ENCODE results near the gene SNRPD1.
"Not testable (repeated sequence)": the region's sequence is repeated elsewhere in the genome, so short reads cannot be mapped to it uniquely, and the experiment has no call there.

The SNRPD1 gene

DNA sequence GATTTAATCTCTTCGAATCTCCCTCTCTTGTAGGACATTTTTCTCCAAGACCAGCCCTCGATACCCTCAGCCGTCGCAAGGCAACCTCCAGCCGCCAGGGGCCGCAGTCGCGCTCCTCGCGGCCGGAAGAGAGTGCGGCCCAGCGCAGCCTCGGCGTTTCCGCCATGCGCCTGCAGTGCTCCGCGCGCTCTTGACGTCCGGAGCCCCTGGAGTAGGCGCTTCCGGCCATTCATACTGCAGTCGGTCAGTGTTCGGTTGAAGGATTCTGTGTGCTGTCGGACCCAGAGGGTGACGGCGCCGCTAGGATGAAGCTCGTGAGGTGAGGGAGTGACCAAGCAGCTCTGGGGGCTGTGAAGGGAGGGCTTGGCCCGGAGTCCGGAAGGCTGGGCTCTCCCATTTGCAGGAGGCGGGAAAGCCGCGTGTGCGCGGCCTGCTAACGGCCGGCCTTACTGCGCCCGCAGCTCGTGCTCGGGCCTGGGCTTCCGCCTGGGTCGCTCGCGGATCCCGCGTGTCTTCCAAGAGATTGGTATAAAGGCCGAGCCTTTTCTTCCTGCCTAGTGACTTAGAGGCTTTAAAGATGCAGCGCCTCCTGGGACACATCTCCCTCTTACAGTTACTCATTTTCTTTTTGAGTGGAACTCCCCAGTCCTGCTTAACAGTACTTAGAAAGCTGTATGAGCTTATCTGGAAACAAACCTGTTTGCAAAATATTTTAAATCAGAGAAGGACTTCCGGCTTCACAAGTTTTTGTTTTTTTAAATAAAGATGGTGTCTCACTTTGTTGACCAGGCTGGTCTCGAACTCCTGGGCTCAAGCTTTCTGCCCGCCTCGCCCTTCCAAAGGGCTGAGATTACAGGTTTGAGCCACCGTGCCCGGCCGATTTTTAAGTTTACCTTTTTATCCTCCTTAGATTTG lies at the start of gene SNRPD1:
Gene SNRPD1 (plus strand): TSS at position 190 of the 915 bp plus-strand sequence. CDS start 116 bp downstream, at position 306.
- peak; percentile 93 for DNase-seq

DNA sequence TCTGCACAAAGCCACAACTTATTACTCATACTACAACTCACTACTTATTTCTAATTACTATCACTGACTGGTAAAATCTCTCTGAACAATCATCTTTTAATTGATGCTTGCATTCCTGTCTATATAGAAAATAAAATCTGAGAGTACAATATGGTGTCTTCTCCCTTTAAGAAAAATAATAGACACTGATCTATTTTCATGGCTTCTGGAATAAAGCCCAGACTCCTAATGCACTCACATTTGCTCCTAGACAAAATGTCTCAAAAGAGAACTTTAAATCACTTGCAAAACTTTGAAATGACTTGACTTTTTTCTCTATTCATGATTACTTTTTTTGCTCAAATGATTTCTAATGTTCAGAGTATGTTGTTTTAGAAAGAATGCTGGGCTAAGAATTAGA lies 40.3 kb upstream of the SNRPD1 start:
- no peak for DNase-seq

DNA sequence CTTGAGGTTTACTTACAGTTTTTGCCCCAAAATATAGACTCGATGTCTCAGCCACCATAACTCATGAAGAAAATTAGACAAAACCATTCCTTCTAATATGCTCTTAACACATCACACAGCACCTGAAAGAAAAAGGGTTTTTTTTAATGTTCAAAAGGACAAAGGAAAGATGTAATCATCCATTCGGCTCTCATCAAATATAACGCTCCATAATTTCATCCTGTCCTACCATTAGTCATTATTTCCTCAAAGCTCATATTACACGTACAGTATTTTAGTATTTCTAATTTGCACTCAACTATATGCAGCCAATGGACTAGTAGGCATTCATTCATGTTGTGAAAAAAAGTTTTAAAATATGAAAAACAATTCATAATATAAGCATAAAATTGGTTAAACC lies 36.5 kb upstream of the SNRPD1 start:
- DNase-seq = no peak

DNA sequence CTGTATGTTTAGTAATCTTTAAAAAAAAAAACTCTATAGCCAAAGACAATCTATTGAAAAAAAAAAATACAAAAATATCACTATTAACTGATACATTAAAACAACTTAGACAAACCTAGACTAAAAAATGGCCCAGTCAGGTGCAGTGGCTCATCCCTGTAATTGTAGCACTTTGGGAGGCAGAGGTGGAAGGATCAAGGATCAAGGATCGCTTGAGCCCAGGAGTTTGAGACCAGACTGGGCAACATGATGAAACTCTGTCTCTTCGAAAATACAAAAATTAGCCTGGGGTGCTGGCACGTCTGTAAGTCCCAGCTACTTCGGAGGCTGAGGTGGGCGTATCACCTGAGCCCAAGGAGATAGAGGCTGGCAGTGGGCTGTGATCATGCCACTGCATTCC lies 27.7 kb upstream of the SNRPD1 start:
- DNase-seq = no peak

DNA sequence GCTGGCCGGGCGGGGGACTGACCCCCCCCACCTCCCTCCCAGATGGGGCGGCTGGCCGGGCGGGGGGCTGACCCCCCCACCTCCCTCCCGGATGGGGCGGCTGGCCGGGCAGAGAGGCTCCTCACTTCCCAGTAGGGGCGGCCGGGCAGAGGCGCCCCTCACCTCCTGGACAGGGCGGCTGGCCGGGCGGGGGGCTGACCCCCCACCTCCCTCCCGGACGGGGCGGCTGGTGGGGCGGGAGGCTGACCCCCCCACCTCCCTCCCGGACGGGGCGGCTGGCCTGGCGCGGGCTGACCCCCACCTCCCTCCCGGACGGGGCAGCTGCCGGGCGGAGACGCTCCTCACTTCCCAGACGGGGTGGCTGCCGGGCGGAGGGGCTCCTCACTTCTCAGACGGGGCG lies 19.8 kb upstream of the SNRPD1 start:
- not testable (repeated sequence) for DNase-seq

DNA sequence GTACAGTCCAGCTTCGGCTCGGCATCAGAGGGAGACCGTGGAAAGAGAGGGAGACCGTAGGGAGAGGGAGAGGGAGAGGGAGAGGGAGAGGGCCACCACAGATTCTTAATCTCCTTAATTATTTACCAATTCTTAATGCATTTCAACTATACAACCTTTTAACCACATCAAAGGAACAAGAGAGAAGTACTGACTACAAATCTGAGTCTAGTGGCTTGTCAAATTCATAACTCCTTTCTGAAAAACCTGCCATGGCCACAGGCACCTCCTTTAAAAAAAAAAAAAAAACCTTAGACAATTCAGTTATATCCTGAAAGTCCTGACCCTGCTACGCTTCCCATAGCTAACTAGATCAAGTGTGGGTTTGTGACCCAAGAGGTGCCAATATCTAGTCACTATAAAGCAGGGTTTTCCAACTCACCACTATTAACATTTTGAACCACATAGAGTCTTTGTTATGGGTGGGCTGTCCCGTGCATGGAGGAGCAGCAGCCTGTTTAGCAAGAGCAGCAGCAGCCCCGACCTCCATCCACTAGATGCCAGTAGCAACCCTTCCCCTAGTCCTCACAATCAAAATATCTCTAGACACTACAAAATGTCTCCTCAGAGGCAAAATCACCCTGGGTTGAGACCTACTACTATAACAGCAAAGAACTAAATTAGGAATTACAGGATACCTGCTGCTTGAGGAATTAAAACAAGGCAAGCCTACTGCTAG lies 18.4 kb upstream of the SNRPD1 start:
- no peak for DNase-seq

DNA sequence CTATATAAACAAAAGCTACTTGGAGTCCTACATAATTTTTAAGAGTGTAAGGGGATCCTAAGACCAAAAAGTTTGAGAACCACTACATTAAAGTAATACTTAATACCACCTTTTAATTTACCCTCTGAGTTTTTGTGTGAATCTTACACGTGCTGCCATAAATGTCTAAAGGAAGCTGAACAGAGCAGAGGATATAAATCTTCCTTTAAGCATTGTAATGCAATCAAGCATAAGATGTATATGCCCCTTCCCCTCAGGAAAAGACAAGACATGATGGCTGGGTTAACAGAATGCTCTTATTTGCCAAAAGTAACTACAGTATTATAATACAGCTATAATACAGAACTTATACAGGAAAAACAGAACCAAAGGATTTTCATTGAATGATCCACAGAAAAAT lies 14.5 kb upstream of the SNRPD1 start:
- DNase-seq = no peak

DNA sequence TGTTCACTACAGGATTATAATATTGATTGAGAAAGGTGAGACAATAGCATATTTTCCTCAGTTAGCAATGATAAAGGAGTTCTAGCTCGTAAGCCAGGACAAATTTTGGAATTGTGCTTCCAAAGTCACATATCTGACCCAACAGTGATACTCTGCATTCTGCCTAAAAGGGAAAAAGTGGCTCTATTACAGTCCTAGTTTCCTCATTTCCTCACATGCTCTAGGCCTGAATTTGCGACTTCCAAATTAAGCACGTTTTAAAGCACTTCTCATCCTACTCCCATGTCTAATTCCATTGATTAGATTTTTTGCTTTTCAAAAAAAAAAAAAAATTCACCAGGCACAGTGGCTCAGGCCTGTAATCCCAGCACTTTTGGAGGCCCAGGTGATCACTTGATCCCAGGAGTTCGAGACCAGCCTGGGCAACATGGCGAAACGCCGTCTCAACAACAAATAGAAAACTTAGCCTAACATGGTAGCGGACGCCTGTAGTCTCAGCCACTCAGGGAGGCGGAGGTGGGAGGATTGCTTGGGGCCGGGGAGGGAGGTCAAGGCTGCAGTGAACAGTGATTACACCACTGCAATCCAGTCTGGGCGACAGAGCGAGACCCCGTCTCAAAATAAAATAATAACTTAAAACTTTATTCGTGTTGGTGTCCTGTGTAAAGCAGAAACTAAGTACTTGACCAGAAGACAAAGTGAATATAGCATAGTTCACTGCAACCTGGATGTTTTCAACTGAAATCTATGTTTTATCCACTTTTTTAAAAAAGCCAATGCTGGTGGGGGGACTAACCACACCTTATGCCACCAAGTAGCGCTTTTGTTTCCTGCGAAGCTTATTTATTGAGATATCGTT lies 13.2 kb upstream of the SNRPD1 start:
- DNase-seq = no peak

DNA sequence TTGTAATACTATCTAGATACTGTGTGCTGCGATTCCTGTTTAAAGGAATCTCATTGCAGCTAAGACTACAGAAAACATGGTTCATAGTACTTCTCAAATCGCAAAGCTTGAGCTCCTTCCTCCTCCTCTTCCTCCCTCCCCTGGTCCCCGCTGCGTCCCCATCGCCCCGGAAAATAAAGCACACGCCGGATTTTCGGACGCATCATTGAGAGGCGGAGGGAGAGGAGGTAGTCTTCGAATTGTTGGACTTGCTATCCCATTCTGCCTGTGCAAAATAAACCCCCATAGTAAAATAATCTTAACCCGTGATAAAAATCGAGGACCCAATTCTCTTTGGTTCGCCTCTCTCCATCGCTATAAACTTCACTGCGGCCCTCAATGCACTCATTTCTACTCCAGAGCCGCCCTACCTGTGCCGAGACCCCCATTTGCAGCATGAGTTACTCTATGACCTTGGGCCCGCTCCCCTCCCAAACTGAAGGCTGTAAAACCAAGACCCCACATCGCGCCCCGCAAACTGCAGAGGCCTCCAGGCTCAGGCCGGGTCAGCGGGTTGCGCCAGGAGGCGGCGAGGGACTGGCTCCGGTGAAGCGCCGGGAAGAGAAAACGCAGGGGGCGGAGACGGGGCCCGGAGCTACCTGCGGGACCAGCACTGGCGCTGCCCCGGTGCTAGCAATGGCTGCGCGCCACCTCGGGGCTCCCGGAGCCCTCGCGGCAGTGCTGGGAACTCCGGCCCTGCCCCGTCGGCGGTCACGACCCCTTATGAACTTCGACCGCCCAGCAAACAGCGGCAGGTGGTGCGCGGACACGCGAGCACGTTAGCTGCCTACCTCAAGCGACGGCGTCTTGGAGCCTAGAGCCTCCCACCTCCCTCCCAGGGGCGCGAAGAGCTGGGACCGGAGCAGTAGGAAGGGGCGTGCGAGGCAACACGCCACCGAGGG lies 12.3 kb upstream of the SNRPD1 start:
- DNase-seq = no peak

DNA sequence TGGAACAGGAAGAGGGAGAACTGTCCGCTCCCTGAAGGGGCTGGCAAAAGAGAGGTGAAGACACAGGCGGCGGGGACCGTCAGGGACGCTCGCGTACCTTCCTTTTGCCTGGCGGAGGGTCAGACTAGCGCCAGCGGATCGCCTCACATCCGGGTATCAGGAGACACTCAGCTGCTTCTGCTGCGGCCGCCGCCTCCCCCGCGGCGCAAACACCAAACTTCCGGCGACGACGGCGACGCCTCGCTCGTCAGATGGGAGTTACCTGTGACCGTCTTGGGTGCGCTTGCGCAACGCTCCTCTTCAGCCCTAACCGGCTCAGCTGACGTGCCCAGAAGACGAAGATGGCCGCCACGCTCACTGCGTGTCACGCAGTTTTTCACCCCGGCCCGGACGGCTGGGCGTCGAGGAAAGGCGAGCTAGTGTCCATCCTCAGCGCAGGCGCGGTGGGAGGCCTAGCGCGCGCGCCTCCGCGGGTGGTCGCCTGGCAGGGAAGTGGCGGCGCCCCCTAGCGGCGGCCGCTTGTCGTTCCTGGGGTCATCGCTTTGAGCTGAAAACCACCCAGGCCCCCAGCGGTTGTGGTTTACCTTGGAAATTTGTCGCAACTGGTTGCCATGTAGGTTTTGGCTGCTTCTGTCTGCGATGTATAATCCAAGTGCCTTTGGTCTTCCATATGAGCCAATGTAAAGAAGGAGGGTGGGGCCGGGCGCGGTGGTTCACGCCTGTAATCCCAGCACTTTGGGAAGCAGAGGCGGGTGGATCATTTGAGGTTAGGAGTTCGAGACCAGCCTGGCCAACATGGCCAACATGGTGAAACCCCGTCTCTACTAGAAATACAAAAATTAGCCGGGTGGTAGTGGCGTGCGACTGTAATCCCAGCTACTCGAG lies 11.3 kb upstream of the SNRPD1 start, which contains the start of gene ESCO1:
Gene ESCO1 (minus strand): TSS at position 179 of the 885 bp plus-strand sequence. CDS start 25,861 bp downstream, outside the sequence.
- DNase-seq = peak; percentile 85

DNA sequence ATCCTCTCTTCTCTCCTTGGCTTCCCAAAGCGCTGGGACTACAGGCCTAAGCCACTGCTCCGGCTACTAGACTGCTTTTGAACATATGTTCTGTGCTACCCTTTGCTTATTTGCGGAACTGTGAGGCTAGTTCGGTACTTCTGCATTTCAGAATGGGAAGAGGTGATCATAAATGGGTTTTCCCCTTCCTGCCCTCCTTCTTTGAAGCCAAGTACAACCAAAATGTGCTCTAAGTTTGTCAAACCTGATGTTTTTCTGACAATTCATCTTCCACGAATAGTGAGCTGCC lies 9.9 kb upstream of the SNRPD1 start:
- no peak for DNase-seq

DNA sequence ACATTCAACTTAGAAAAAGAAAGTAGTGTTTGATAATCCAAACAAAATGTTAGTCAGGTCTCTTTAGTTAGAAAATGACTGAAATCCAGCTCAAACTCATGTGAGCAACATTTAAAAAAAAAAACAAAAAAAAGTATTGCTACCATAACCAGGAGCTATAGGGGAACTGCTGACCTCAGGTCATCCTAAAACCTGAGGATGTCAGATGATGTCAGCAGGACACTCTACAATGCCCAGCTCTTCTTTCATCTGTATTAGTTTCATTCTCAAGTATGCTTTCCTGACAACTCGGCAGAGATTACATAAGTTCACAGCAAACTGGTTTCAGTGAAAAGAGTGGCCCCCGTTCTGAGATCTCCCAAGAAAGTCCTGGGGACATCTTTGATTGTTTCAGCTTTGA lies 7.4 kb upstream of the SNRPD1 start:
- no peak for DNase-seq

DNA sequence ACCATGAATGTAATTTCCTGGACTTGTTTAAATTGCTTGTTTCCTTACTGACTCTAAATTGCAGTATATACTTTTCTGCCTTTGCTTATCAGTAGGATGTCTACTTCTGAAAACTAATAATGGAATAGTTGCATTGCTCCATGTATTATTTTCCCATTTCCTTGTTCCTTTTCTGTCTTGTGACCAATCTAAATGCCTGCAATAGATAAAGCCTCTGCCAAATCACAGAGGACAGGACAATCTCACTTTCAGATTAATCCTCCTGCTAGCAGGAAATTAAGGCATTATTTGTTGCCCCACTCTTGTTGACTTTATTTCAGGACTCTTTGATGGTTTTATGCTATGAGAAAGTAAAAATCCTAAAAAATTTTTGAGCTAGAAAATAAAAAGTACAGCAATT lies 6.9 kb upstream of the SNRPD1 start:
- DNase-seq = no peak

DNA sequence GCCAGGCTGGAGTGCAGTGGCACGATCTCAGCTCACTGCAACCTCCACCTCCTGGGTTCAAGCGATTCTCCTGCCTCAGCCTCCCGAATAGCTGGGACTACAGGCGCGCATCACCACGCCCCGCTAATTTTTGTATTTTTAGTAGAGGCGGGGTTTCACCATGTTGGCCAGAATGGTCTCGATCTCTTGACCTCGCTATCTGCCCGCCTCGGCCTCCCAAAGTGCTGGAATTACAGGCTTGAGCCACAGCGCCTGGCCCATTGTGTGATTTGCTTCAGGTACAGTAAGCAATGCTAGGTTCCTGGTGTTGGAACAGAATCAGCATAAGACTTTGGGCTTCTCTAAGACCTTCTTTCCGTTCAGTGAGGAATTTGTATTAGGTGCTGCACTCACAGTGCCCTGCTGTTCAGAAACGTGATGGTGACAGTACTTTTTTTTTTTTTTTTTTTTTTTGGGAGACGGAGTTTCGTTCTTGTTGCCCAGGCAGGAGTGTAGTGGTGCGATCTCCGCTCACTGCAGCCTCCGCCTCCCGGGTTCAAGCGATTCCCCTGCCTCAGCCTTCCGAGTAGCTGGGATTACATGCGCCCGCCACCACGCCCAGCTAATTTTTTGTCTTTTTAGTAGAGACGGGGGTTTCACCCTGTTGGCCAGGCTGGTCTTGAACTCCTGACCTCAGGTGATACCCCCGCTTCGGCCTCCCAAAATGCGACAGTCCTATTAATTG lies 551 bp upstream of the SNRPD1 start:
- DNase-seq = not testable (repeated sequence)

DNA sequence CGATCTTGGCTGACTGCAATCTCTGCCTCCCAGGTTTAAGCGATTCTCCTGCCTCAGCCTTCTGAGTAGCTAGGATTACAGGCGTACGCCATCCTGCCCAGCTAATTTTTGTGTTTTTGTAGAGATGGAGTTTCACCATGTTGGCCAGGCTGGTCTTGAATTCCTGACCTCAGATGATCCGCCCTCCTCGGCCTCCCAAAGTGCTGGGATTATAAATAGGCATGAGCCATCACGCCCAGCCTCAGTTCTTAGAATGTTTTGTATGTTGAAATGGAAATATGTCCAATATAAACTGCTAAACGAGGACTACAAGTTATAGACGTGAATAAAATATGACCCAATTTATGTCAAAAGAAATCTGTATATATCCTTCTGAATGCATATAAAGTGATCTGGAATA lies 9.5 kb downstream of the SNRPD1 start:
- DNase-seq = not testable (repeated sequence)

DNA sequence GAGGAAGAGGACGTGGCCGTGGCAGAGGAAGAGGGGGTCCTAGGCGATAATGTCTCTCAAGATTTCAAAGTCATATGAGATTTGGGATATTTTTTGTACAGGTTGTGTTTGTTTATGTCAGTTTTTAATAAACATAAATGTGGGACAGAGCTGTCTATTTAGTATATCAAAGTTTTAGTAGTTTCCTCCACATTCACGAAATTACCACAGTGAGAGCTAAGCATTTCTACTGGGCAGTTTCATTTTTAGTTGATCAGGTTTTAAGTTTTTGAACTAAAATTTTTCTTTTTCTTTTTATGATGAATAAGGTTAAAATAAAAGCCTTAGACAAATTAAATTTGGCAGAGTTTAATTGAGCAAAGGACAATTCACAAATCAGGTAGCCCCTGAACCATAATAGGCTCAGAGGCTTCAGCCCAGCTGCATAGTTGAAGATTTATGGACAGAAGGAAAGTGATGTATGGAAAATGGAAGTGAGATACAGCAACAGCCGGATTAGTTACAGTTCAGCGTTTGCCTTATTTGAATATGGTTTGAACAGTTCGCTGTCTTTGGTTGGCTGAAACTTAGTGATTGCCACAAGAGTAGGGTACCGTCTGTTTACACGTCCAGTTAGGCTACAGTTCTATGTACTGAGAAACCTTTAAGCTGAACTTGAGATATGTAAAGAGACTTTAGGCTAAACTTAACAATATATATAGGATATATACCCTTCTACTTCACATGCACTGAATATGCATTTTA lies 17.1 kb downstream of the SNRPD1 start:
- no peak for DNase-seq

DNA sequence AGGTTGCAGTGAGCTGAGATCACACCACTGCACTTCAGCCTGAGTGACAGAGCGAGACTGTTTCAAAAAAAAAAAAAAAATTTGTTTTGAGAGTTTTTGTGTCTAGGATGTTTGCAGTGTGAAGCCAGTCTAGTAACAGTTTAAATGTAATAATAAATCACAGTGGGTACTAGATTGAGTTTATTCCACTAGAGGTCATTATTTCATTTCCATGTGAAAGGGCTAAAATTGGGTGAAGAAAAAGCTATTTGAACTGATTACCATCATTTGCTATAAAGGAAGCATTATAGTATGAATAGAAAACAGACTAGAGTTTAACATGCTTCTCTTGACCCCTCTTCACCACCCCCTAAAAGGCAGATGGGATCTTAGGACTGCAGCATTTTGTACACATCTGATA lies 20.3 kb downstream of the SNRPD1 start:
- peak; percentile 13 for DNase-seq

DNA sequence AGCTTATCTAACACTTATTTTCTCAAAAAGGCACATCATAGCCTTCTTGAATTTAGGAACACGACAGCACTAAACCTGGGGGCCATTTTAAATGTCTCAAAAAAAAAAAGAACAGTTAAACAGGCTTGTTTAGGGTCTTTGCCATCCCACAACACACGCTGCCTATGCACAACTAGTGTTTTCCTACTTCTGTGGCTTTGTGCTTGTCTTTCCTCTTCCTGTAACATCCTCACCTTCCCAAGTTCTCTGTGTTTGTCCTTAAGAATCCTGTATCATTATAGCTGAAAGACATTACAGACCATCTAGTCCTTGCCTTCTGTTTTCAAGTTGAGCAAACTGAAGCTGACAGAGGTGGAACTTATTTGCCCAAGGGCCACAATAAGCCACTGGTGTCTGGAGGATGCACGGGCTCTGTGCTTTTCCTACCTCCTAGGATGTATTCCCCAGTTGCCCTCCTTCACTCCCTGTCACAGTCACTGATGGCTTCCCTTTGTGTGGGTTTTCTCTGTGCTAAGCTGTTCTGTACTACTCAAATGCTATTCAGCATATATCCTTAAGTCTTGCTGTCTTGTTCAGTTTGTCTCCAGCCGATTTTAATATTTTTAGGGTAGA lies 22.6 kb downstream of the SNRPD1 start:
- no peak for DNase-seq

DNA sequence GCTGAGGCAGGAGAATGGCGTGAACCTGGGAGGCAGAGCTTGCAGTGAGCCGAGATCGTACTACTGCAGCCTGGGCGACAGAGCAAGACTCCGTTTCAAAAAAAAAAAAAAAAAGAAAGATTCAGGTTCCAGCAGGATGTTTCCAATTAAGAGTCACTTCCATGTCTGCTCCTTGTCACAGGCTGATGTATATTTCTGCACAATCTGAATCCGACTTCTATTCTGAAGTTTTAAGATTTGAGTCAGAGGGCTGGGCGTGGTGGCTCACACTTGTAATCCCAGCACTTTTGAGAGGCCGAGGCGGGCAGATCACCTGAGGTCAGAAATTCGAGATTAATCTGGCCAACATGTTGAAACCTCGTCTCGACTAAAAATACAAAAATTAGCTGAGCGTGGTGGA lies 24.7 kb downstream of the SNRPD1 start:
- DNase-seq = no peak
